Small intestine (tissue), 7 donors: ENCODE measurements around the gene MERTK. TPM values are rescaled to one million over a fixed set of nuclear protein-coding genes. Genes with fewer than 3 reads are reported as not detected.
A peak's percentile ranks its signal among the peaks of the same experiment; 100 is the strongest.
"Not testable (repeated sequence)": the region's sequence is repeated elsewhere in the genome, so short reads cannot be mapped to it uniquely, and the experiment has no call there.

Source experiments
- DNase-seq, 2 donors: peaks; one replicate each; pipeline versions ENCODE4 v3.0.0 to v3.0.0-alpha.2; 2013
- FAIRE-seq: peaks from 2 replicates; lab custom pipeline; 2012; peaks lifted over from hg19 to GRCh38; lab: Jason Lieb, UNC
- H3K27ac ChIP-seq, 3 donors: one replicate each; pipeline ENCODE4 v1.5.1; 2013; ENCODE audit warnings: low read length in 2 of 3, mild to moderate bottlenecking in 2 of 3, control low read depth in 1 of 3, inconsistent platforms in 1 of 3, low read depth in 1 of 3, moderate library complexity in 1 of 3
- H3K27me3 ChIP-seq, 3 donors: one replicate each; pipeline ENCODE4 v1.6.1; 2013; ENCODE audit warnings: low read length in 3 of 3, inconsistent platforms in 1 of 3; ENCODE audit not compliant: control insufficient read depth in 3 of 3, insufficient read depth in 3 of 3
- H3K36me3 ChIP-seq, 3 donors: one replicate each; pipeline ENCODE4 v1.6.1; 2013; ENCODE audit warnings: low read length in 3 of 3, inconsistent platforms in 1 of 3, low read depth in 1 of 3, mild to moderate bottlenecking in 1 of 3, moderate library complexity in 1 of 3; ENCODE audit not compliant: control insufficient read depth in 3 of 3, insufficient read depth in 2 of 3
- H3K4me1 ChIP-seq, 3 donors: one replicate each; pipeline ENCODE4 v1.6.1; 2013; ENCODE audit warnings: low read length in 2 of 3, inconsistent platforms in 1 of 3, low read depth in 1 of 3, mild to moderate bottlenecking in 1 of 3, moderate library complexity in 1 of 3; ENCODE audit not compliant: control insufficient read depth in 3 of 3, insufficient read depth in 2 of 3
- H3K4me3 ChIP-seq, 3 donors: one replicate each; pipeline ENCODE4 v1.5.1; 2013; ENCODE audit warnings: low read length in 3 of 3, control low read depth in 1 of 3, inconsistent platforms in 1 of 3, low read depth in 1 of 3, mild to moderate bottlenecking in 1 of 3, moderate library complexity in 1 of 3
- H3K9me3 ChIP-seq, 2 donors: one replicate each; pipeline ENCODE4 v1.6.1; 2013; ENCODE audit warnings: low read depth in 1 of 2, low read length in 1 of 2; ENCODE audit not compliant: control insufficient read depth in 2 of 2, insufficient read depth in 1 of 2
- WGBS, 3 donors: extraction: QIAGEN DNeasy Blood & Tissue Kit; methylation state at CpG; one replicate each; pipeline ENCODE4 v1.1.7; 2013; 5-methylcytosine and 5-hydroxymethylcytosine counted together
- polyA plus RNA-seq, 4 donors: library from polyadenylated mRNA; stranded (reverse) in 3 of 4; unstranded in 1 of 4; fragments of 200-250 nt in 3 of 4; fragments of 120-200 nt in 1 of 4; gene quantifications; one replicate each; pipeline versions ENCODE4 v1.2.1 to v1.2.3, GENCODE V29; 2013
- donor health status: healthy with polysubstance abuse.
- donor health status: control.
- donor health status: control.
- donor health status: Bipolar disorder and iron deficiency.
- donor health status: healthy.

Gene MERTK
- polyA plus RNA-seq, 4 donors: 4.1 to 9.8 (median 7.1) TPM

DNA sequence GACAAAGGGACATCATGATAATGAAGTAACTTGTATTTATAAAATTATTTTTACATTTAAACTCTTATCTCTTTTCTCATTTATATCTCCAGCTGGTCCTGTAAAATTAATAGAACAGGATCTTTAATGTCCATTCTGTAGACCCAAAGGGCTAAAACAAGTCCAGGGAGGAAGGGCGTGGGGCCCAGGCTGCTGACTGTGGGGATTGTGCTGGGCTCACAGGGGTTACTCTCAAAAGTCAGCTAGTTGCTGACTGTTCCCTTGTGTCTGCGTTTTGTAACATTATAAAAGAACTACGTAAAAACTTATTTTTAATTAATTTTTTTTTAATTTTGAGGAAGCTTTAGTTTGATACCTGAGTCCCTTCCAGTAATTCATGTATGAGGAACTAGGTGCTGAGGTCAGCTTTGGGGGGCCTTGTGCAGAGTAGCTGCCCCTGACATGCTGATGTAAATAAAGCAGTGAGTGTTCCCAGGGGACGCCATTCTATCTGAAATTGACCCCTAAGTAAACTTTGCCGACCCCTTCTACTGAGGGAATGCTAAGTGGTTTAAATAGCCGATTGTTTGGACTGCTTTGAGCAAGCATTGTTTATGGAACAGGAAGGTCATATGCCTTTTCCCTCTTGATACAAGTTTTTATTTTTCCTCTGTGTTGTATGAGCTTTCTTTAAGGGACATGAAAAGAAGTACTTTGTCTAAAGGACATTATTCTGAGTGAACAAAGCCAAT, 56.4 kb downstream of the MERTK start:
- H3K27ac ChIP-seq: peak overlapping the region in 1 of 3 donors; percentile 16
- FAIRE-seq: no peak
- no peak overlapping the region for H3K4me3 ChIP-seq
- WGBS, 3 donors: 62 to 81% (median 80%) methylated on average over 6 of the region's 6 CpGs
- no peaks in the 10 kb centered on the region for H3K9me3 ChIP-seq
- no peaks in the 10 kb centered on the region for H3K27me3 ChIP-seq
- no peaks in the 10 kb centered on the region for H3K4me1 ChIP-seq
- H3K36me3 ChIP-seq: peaks cover 0 to 3% (median 0%) of the 10 kb centered on the region in 3 donors
- DNase-seq: no peak

DNA sequence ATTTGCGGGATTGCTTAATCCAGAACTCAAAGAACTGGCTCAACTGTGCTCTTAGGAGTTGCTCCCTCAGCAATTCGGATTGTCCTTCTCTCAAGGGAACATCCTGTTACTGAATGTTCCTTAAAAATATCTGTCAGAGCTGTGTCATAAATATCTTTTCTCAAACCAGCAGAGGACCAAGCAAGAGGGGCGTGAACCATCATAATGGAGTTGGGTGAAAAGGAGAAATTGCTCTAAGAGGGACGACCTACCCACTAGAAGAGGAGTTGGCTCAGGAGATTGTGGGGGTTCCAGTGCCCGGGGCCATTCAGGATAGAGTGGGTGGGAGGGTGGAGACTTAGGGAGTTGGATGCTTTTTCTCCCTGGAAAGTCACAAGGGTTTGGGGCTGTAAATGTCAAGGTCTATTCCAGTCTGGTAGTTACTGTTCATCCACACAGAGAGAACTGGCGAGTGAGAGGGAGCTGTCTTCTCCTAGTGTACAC, 59.5 kb downstream of the MERTK start:
- no peaks in the 10 kb centered on the region for H3K4me1 ChIP-seq
- DNase-seq: no peak
- peak overlapping the region in 1 of 3 donors; percentile 80 for H3K27ac ChIP-seq
- FAIRE-seq: no peak
- 81 to 92% (median 84%) methylated on average over 6 of the region's 6 CpGs for WGBS, 3 donors
- no peaks in the 10 kb centered on the region for H3K27me3 ChIP-seq
- H3K36me3 ChIP-seq: peaks cover 0 to 3% (median 0%) of the 10 kb centered on the region in 3 donors
- no peak overlapping the region for H3K4me3 ChIP-seq
- H3K9me3 ChIP-seq: no peaks in the 10 kb centered on the region

DNA sequence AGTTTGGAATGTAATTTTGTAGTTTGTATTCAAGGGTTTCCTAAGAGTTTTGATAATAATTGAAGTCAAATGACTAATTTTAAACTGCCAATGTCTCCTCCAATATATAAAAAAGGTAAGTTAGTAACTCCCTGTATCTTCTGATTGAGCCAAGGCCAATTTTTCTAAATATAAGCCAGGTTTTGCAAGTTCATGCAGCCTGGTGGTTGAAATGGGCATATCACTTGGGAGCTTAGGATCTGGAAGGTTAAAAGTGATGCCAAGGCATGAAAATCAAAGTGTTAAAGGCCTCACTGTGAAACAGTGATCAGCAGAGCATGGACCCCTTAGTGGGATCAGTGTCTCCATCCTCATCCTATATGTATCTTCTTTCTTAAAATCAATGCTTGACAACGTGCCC, 60.5 kb downstream of the MERTK start:
- WGBS, 3 donors: 78 to 88% (median 84%) methylated on average over 1 of the region's 1 CpG
- no peak for DNase-seq
- H3K36me3 ChIP-seq: peaks cover 0 to 2% (median 0%) of the 10 kb centered on the region in 3 donors

DNA sequence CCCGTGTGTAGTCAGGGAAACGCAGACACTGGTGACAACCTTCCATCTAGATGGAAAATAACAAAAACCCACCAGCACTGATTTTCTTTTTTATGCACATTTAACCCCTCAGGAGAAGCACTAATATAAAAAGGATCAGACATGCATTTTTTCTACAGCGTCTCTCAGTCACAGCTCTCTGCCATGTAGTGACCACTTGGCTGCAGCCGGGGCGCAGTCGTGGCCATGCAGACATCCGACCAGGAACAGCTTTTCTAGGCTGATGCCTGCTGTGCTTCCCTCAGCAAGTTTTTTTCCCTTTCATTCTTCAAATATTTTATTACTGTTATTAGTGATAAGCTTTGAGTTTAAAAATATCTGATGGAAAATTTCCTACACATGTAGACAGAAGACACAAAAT, 63.3 kb downstream of the MERTK start:
- H3K27ac ChIP-seq: no peak overlapping the region
- no peak for DNase-seq
- H3K36me3 ChIP-seq: peaks cover 0 to 3% (median 3%) of the 10 kb centered on the region in 3 donors
- peaks cover 0 to 3% (median 0%) of the 10 kb centered on the region in 3 donors for H3K4me1 ChIP-seq
- no peaks in the 10 kb centered on the region for H3K9me3 ChIP-seq
- H3K27me3 ChIP-seq: no peaks in the 10 kb centered on the region
- no peak for FAIRE-seq
- WGBS, 3 donors: 89 to 97% (median 94%) methylated on average over 7 of the region's 7 CpGs
- H3K4me3 ChIP-seq: no peak overlapping the region

More for the DNA sequence above, 60.5 kb downstream of the MERTK start:
- no peak for FAIRE-seq
- no peak overlapping the region for H3K27ac ChIP-seq
- H3K9me3 ChIP-seq: no peaks in the 10 kb centered on the region
- no peaks in the 10 kb centered on the region for H3K27me3 ChIP-seq
- H3K4me1 ChIP-seq: peaks cover 0 to 3% (median 0%) of the 10 kb centered on the region in 3 donors
- no peak overlapping the region for H3K4me3 ChIP-seq

DNA sequence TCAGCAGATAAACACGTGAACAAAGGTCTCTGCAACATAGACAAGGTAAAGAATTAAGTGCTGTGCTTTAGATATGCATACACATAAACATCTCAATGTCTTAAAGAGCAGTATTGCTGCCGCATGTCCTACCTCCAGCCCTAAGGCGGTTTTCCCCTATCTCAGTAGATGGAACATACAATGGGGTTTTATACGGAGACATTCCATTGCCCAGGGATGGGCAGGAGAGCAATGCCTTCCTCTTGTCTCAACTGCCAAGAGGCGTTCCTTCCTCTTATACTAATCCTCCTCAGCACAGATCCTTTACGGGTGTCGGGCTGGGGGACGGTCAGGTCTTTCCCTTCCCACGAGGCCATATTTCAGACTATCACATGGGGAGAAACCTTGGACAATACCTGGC, 64.7 kb downstream of the MERTK start:
- H3K27me3 ChIP-seq, H3K36me3 ChIP-seq, H3K4me1 ChIP-seq, H3K27ac ChIP-seq, H3K4me3 ChIP-seq, FAIRE-seq, H3K9me3 ChIP-seq, DNase-seq: not testable (repeated sequence)
- WGBS, 3 donors: 85 to 93% (median 87%) methylated on average over 8 of the region's 9 CpGs

DNA sequence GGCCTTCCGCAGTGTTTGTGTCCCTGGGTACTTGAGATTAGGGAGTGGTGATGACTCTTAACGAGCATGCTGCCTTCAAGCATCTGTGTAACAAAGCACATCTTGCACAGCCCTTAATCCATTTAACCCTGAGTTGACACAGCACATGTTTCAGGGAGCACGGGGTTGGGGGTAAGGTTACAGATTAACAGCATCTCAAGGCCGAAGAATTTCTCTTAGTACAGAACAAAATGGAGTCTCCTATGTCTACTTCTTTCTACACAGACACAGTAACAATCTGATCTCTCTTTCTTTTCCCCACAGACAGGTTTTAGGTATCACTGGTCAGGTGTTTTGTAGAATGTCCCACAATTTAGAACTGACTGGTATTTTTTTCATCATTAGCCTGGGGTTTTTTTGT, 65.1 kb downstream of the MERTK start:
- 44 to 62% (median 51%) methylated on average over 3 of the region's 4 CpGs for WGBS, 3 donors
- H3K36me3 ChIP-seq, H3K4me1 ChIP-seq, H3K9me3 ChIP-seq, FAIRE-seq, DNase-seq, H3K4me3 ChIP-seq, H3K27ac ChIP-seq, H3K27me3 ChIP-seq: not testable (repeated sequence)

DNA sequence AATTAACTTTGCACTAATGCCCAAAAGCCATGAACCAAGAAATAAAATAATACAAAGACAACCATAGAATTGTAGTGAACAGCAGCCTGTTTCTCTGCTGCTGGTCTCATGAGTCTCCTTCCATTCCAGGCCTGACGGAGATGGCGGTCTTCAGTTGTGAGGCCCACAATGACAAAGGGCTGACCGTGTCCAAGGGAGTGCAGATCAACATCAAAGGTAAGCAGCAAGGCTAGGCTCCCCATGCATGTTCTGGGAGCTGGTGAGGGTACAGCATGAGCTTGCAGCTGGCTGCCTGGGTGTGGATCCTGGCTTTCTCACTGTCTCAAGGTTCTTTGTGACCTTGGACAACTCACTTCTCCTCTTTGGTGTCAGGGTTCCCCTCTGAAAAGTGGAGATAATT, 66.7 kb downstream of the MERTK start:
- Histone ChIP-seq H3K27ac (no peak overlapping the region), H3K9me3 (no peaks in the 10 kb centered on the region), H3K27me3 (no peaks in the 10 kb centered on the region), H3K4me1 (peaks cover 0 to 3% (median 0%) of the 10 kb centered on the region in 3 donors), H3K36me3 (peaks cover 0 to 10% (median 5%) of the 10 kb centered on the region in 3 donors), H3K4me3 (no peak overlapping the region)
- DNase-seq: no peak
- WGBS, 3 donors: 92 to 93% (median 92%) methylated on average over 3 of the region's 3 CpGs
- FAIRE-seq: no peak

DNA sequence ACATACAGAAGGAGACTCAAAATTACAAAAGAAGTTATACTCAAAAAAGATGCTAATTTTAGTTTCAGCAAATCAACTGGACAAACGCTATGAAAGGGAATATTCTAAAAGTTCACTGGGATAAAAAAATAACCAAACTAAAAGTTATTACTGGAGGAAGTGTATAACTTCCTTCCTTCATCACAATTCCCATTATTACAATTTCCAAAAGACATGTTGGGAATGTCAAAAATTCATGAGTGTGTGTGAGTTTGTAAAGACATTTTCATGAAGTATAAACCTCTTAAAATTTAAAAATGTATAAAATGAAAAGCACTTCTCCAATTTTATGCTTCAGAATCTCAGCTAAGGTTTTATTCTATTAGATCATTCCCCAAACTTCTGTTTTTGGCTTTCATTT, 67.8 kb downstream of the MERTK start:
- H3K4me3 ChIP-seq: no peak overlapping the region
- no peak overlapping the region for H3K27ac ChIP-seq
- no peaks in the 10 kb centered on the region for H3K9me3 ChIP-seq
- DNase-seq (no peak), FAIRE-seq (no peak)
- peaks cover 0 to 3% (median 0%) of the 10 kb centered on the region in 3 donors for H3K4me1 ChIP-seq
- no peaks in the 10 kb centered on the region for H3K27me3 ChIP-seq
- H3K36me3 ChIP-seq: peaks cover 0 to 10% (median 5%) of the 10 kb centered on the region in 3 donors
- 67 to 87% (median 81%) methylated on average over 1 of the region's 1 CpG for WGBS, 3 donors
